Endothelial cell of umbilical vein (primary cell): ENCODE results near the gene TRMT112. TPM values are rescaled to one million over a fixed set of nuclear protein-coding genes. Genes with fewer than 3 reads are reported as not detected.

Source experiments
- BruUV-seq: library from RNA; stranded (reverse); fragments of 400-500 nt; replicated peaks from 2 replicates; lab custom pipeline; 2021; lab: Mats Ljungman, UMichigan
- CTCF ChIA-PET: fragments of 300-600, 350-600 bp; sonication (Branson Sonifier 250); formaldehyde crosslinking; loops from one replicate; lab custom pipeline; 2021; ENCODE audit warnings: antibody characterized with exemption, inconsistent platforms; lab: Charles Lee
- POLR2A ChIA-PET: fragments of 300-600, 350-600 bp; sonication (Branson Sonifier 250); formaldehyde crosslinking; loops from one replicate; lab custom pipeline; 2021; ENCODE audit warnings: antibody characterized with exemption, inconsistent platforms; lab: Charles Lee
- DNase-seq: peaks from one replicate; pipeline ENCODE4 v3.0.0-alpha.2; 2011; ENCODE audit warnings: low read depth, low spot score
- FAIRE-seq: peaks from 2 replicates; lab custom pipeline; 2011; peaks lifted over from hg19 to GRCh38; lab: Jason Lieb, UNC
- H2AFZ ChIP-seq: 2 replicates; pipeline ENCODE4 v1.6.0; 2012; ENCODE audit warnings: low read depth, low read length, control low read depth, inconsistent platforms
- H3K27ac ChIP-seq: 2 replicates; pipeline ENCODE4 v1.5.1; 2011; ENCODE audit warnings: low read depth, mild to moderate bottlenecking, control low read depth, low read length, moderate library complexity; ENCODE audit not compliant: insufficient read depth
- H3K27me3 ChIP-seq, 2 experiments: 2 replicates each; pipeline versions ENCODE4 v1.6.0 to v1.6.1; 2011; ENCODE audit warnings: low read length in 2 of 2, mixed read lengths in 1 of 2; ENCODE audit not compliant: control insufficient read depth in 2 of 2, insufficient read depth in 2 of 2
- H3K36me3 ChIP-seq, 2 experiments: 2 replicates in 1 of 2; 3 replicates in 1 of 2; pipeline ENCODE4 v1.5.1; 2011; ENCODE audit warnings: low read length in 2 of 2, mild to moderate bottlenecking in 1 of 2, moderate library complexity in 1 of 2; ENCODE audit not compliant: control insufficient read depth in 2 of 2, insufficient read depth in 2 of 2; ENCODE audit errors: extremely low read depth in 1 of 2
- H3K4me1 ChIP-seq: 3 replicates; pipeline ENCODE4 v1.5.1; 2011; ENCODE audit warnings: mild to moderate bottlenecking, low read length; ENCODE audit not compliant: control insufficient read depth, insufficient read depth; ENCODE audit errors: extremely low read depth
- H3K4me2 ChIP-seq: 2 replicates; pipeline ENCODE4 v1.6.1; 2011; ENCODE audit warnings: low read length, control low read depth, mixed read lengths; ENCODE audit not compliant: insufficient read depth
- H3K4me3 ChIP-seq, 3 experiments: fragments of 200-600 bp in 1 of 3; sonication (generic), shearing (Covaris generic) in 1 of 3; replicated peaks in 1 of 3; 2 replicates each; pipeline ENCODE4 v1.5.1; 2011 to 2016; ENCODE audit warnings: control low read depth in 3 of 3, low read length in 3 of 3, mild to moderate bottlenecking in 2 of 3, inconsistent platforms in 1 of 3, low read depth in 1 of 3, moderate library complexity in 1 of 3; ENCODE audit not compliant: insufficient read depth in 1 of 3
- H3K79me2 ChIP-seq: 2 replicates; pipeline ENCODE4 v1.6.0; 2012; ENCODE audit warnings: low read length, inconsistent platforms; ENCODE audit not compliant: control insufficient read depth, insufficient read depth
- H3K9ac ChIP-seq: replicated peaks from 2 replicates; pipeline ENCODE3; 2011; ENCODE audit warnings: low read length, control low read depth; ENCODE audit not compliant: insufficient read depth; ENCODE audit errors: extremely low read depth
- H3K9me1 ChIP-seq: replicated peaks from 3 replicates; pipeline ENCODE4 v1.6.0; 2011; ENCODE audit warnings: mild to moderate bottlenecking, low read length; ENCODE audit not compliant: control insufficient read depth, insufficient read depth; ENCODE audit errors: extremely low read depth
- H3K9me3 ChIP-seq: replicated peaks from 2 replicates; pipeline ENCODE4 v1.5.1; 2012; ENCODE audit warnings: low read length, inconsistent platforms; ENCODE audit not compliant: control insufficient read depth, insufficient read depth
- H4K20me1 ChIP-seq: replicated peaks from 2 replicates; pipeline ENCODE3; 2011; ENCODE audit warnings: mild to moderate bottlenecking, low read length; ENCODE audit not compliant: control insufficient read depth, insufficient read depth; ENCODE audit errors: extremely low read depth
- CTCF ChIP-seq, 2 donors: IDR thresholded peaks; 1 replicate in 1 of 2; 2 replicates in 1 of 2; pipeline ENCODE4 v1.5.1; 2011; ENCODE audit warnings: low read length in 2 of 2, mild to moderate bottlenecking in 2 of 2, moderate library complexity in 2 of 2, control low read depth in 1 of 2, inconsistent platforms in 1 of 2, low read depth in 1 of 2; ENCODE audit not compliant: insufficient read depth in 1 of 2; ENCODE audit errors: extremely low read depth in 1 of 2
- EZH2 ChIP-seq: IDR thresholded peaks from 2 replicates; pipeline ENCODE4 v1.6.1; 2012; ENCODE audit warnings: borderline replicate concordance, low read depth, mild to moderate bottlenecking, moderate library complexity, low read length, inconsistent platforms; ENCODE audit not compliant: severe bottlenecking
- FOS ChIP-seq: IDR thresholded peaks from 2 replicates; pipeline ENCODE4 v1.6.1; 2011; ENCODE audit warnings: mild to moderate bottlenecking, low read length, moderate library complexity, borderline replicate concordance; ENCODE audit not compliant: insufficient read depth
- GATA2 ChIP-seq: IDR thresholded peaks from 2 replicates; pipeline ENCODE4 v1.7.0; 2011; ENCODE audit warnings: low read depth, mild to moderate bottlenecking, moderate library complexity, mixed read lengths, low read length; ENCODE audit not compliant: insufficient read length, insufficient read depth
- JUN ChIP-seq: IDR thresholded peaks from 2 replicates; pipeline ENCODE4 v1.6.1; 2011; ENCODE audit warnings: borderline replicate concordance, low read depth; ENCODE audit not compliant: insufficient read length, insufficient read depth
- MAX ChIP-seq: IDR thresholded peaks from 2 replicates; pipeline ENCODE4 v1.6.1; 2011; ENCODE audit not compliant: insufficient read depth, insufficient read length
- MYC ChIP-seq: IDR thresholded peaks from one replicate; pipeline ENCODE4 v1.6.1; 2011; ENCODE audit warnings: mild to moderate bottlenecking, low read depth, low read length
- POLR2A ChIP-seq: IDR thresholded peaks from 2 replicates; pipeline ENCODE4 v1.6.1; 2012; ENCODE audit warnings: low read depth, mild to moderate bottlenecking, control low read depth, low read length
- POLR2AphosphoS5 ChIP-seq: IDR thresholded peaks from 2 replicates; pipeline ENCODE4 v1.6.1; 2012; ENCODE audit warnings: low read depth, mild to moderate bottlenecking, control low read depth, low read length, moderate library complexity; ENCODE audit not compliant: insufficient read depth
- dilution Hi-C: fragments of 300-500 bp; cut with MboI; formaldehyde crosslinking; loops from one replicate; pipeline ENCODE4 v1.15.0; 2019; ENCODE audit warnings: low sequenced_read_pairs; ENCODE audit not compliant: extremely low pct_ligation_motif_present
- intact Hi-C: fragments of 100-400 bp; cut with micrococcal nuclease; formaldehyde crosslinking; loops from one replicate; pipeline ENCODE4 v1.10.0; 2022
- polyA plus RNA-seq, 4 experiments: library from polyadenylated mRNA; depleted of rRNA in 3 of 4; stranded (reverse) in 3 of 4; unstranded in 1 of 4; fragments of >200 nt; gene quantifications; 2 replicates each; pipeline versions ENCODE4 v1.2.1 to v1.2.3, GENCODE V29; 2011 to 2012; ENCODE audit warnings: missing spikeins in 1 of 4
- total RNA-seq: library from RNA; stranded (reverse); gene quantifications from 2 replicates; pipeline ENCODE4 v1.2.3, GENCODE V29; 2021

The TRMT112 gene
- total and polyA plus RNA-seq, 2 donors (not counting 3 experiments of a cell fraction or from before 2014, with no cell fraction given), result 195 to 575 TPM

- dilution Hi-C loops, result no loop called here
- Histone ChIP-seq H3K4me2 (peak overlapping the region; percentile 50), H2AFZ (no peak overlapping the region), H3K9ac (no peak overlapping the region), H3K27ac (no peak overlapping the region), H3K9me3 (no peaks in the 10 kb centered on the region), H4K20me1 (no peaks in the 10 kb centered on the region), H3K9me1 (no peaks in the 10 kb centered on the region), H3K4me3 (no peak overlapping the region), H3K36me3 (no peaks in the 10 kb centered on the region), H3K4me1 (peaks cover 23% of the 10 kb centered on the region), H3K79me2 (peaks cover 10% of the 10 kb centered on the region), H3K27me3 (peaks cover 4 to 16% of the 10 kb centered on the region in 2 experiments)
- FAIRE-seq (no peak), DNase-seq (no peak)
- intact Hi-C loops, result loop anchor here (2.0 to 5.0 kb wide), 2 partner anchors 19 to 467 kb away; partner anchors contain the start of genes BAD, GPR137 and MARK2
- ChIA-PET POLR2A (interaction anchor here (0.9 to 1.1 kb wide), 2 partner anchors 14 to 58 kb away, joined by 3 to 5 read pairs; partner anchors contain the start of genes PRDX5 and TRMT112), CTCF (interaction anchor here (0.8 to 6.7 kb wide), 25 partner anchors 9 to 303 kb away, joined by 3 to 413 read pairs (median 8); partner anchors contain the start of genes BAD, FERMT3, FKBP2 and KCNK4)
- no TSS peak for BruUV-seq
- TF ChIP-seq POLR2A (no peak), FOS (no peak), JUN (no peak), CTCF (IDR thresholded peaks at IDR 0.05; ENCODE audit: extremely low read depth in 1 of 2, insufficient read depth in 1 of 2, low read depth in 1 of 2, low read length in 2 of 2) (no peak), POLR2AphosphoS5 (no peak), MAX (no peak), GATA2 (no peak), MYC (no peak), EZH2 (no peak)
These were observed 13.4 kb downstream of the TRMT112 start for GRCh38 chr11:64304032-64304315.
